ENCODE results near the gene BAG2. TPM values are rescaled to one million over a fixed set of nuclear protein-coding genes. Genes with fewer than 3 reads are reported as not detected.

Gene BAG2
- total and polyA plus RNA-seq, 2 of the 4 experiments (the other 2 are of a cell fraction): 8.1 to 10.0 TPM

- in situ Hi-C loops (cut with MboI; ENCODE audit: low sequenced_read_pairs): no loop called here
- no peak overlapping the region for H2BK20ac ChIP-seq (ENCODE audit: low read depth, low read length)
- dilution Hi-C loops (cut with HindIII; ENCODE audit: low sequenced_read_pairs, unreplicated experiment): no loop called here
- no CpG with 5 or more reads among the region's 1 CpG for WGBS, 2 experiments (ENCODE audit: extremely low coverage in 2 of 2, insufficient read length in 1 of 2)
- peaks cover 6% of the 10 kb centered on the region for H3K36me3 ChIP-seq (ENCODE audit: control insufficient read depth, insufficient read depth, low read length)
- H4K91ac ChIP-seq (ENCODE audit: insufficient read depth, low read depth, low read length): no peak overlapping the region
- BruUV-seq (replicated peaks): no TSS peak
- H3K4me2 ChIP-seq (ENCODE audit: low read depth, low read length): no peak overlapping the region
- TF ChIP-seq USF2 (IDR thresholded peaks at IDR 0.05; ENCODE audit: low read depth, low read length) (no peak), MXI1 (IDR thresholded peaks at IDR 0.05; ENCODE audit: borderline replicate concordance, low read depth, low read length) (no peak), CEBPB (IDR thresholded peaks at IDR 0.05; ENCODE audit: low read depth, low read length) (no peak), SMC3 (IDR thresholded peaks at IDR 0.05; ENCODE audit: low read depth, low read length) (no peak), CHD1 (IDR thresholded peaks at IDR 0.05; ENCODE audit: low read depth, low read length) (no peak), RFX5 (IDR thresholded peaks at IDR 0.05; ENCODE audit: low read depth, low read length) (no peak), POLR2A (IDR thresholded peaks at IDR 0.05; ENCODE audit: low read depth, low read length) (no peak), ELK1 (IDR thresholded peaks at IDR 0.05; ENCODE audit: borderline replicate concordance, low read depth, low read length) (no peak), FOS (IDR thresholded peaks at IDR 0.05; ENCODE audit: low read depth, low read length) (no peak), NFE2L2 (IDR thresholded peaks at IDR 0.05; ENCODE audit: low read depth, low read length) (no peak), CTCF (conservative IDR thresholded peaks at IDR 0.05; ENCODE audit: low read depth, low read length) (no peak), RCOR1 (IDR thresholded peaks at IDR 0.05; ENCODE audit: insufficient replicate concordance, low read length) (no peak), BHLHE40 (IDR thresholded peaks at IDR 0.05; ENCODE audit: low read depth, low read length) (no peak), MAFK (IDR thresholded peaks at IDR 0.05; ENCODE audit: low read depth, low read length) (no peak), RAD21 (IDR thresholded peaks at IDR 0.05; ENCODE audit: low read length) (no peak), MAZ (IDR thresholded peaks at IDR 0.05; ENCODE audit: borderline replicate concordance, low read depth, low read length) (no peak)
- no peak overlapping the region for H2BK120ac ChIP-seq (ENCODE audit: low read depth, low read length)
- no peak overlapping the region for H4K8ac ChIP-seq (ENCODE audit: low read depth in 2 of 2, low read length in 2 of 2)
- H3K27ac ChIP-seq (ENCODE audit: insufficient read depth, low read length): no peak overlapping the region
- H3K4me1 ChIP-seq (ENCODE audit: control insufficient read depth, insufficient read depth, low read length): no peaks in the 10 kb centered on the region
- ATAC-seq (ENCODE audit: low read depth) (peak; percentile 79), DNase-seq (peak; percentile 68)
- H3K27me3 ChIP-seq (ENCODE audit: control insufficient read depth, insufficient read depth, low read length): no peaks in the 10 kb centered on the region
- no peak overlapping the region for H2AK9ac ChIP-seq (replicated peaks; ENCODE audit: low read depth, low read length, poor library complexity)
- no peak overlapping the region for H3K4me3 ChIP-seq (ENCODE audit: insufficient read depth, low read depth, low read length)
- ChIA-PET POLR2A (ENCODE audit: unreplicated experiment) (no interaction called here), CTCF (interaction anchor here (0.6 kb wide), 1 partner anchor 36 kb away, joined by 3 read pairs; no protein-coding TSS in a partner anchor)
- no peak overlapping the region for H3K14ac ChIP-seq (replicated peaks; ENCODE audit: low read depth, low read length)
- H4K5ac ChIP-seq (ENCODE audit: low read depth, low read length): no peak overlapping the region
- no peak overlapping the region for H3K23ac ChIP-seq (ENCODE audit: low read depth, low read length)
- no peak overlapping the region for H3K4ac ChIP-seq (ENCODE audit: low read depth, low read length)
- H3K9ac ChIP-seq (ENCODE audit: low read depth, low read length): no peak overlapping the region
- no peaks in the 10 kb centered on the region for H3K9me1 ChIP-seq (ENCODE audit: insufficient read depth, low read length)
- no peaks in the 10 kb centered on the region for H3K9me3 ChIP-seq (ENCODE audit: control insufficient read depth, insufficient read depth, low read length)
- H4K20me1 ChIP-seq (ENCODE audit: insufficient read depth, low read length): no peaks in the 10 kb centered on the region
- H3K79me1 ChIP-seq (ENCODE audit: low read depth in 1 of 2, low read length in 2 of 2): peaks cover 3 to 11% of the 10 kb centered on the region in 2 experiments; a peak in 3 of 4 replicates
- H2BK15ac ChIP-seq (ENCODE audit: low read depth, low read length): no peak overlapping the region
- no peak overlapping the region for H3K18ac ChIP-seq (ENCODE audit: low read depth, low read length)
- H2AK5ac ChIP-seq (ENCODE audit: low read depth, low read length): no peak overlapping the region
- intact Hi-C loops (cut with micrococcal nuclease): no loop called here
- no peak overlapping the region for H3K56ac ChIP-seq (ENCODE audit: extremely low read depth, insufficient read depth, low read length)
- H2AFZ ChIP-seq (replicated peaks; ENCODE audit: low read length, poor library complexity): no peak overlapping the region
- H2BK5ac ChIP-seq (ENCODE audit: low read depth, low read length, poor library complexity, severe bottlenecking): no peak overlapping the region
Observed at GRCh38 chr6:57135885-57136284, 36.2 kb upstream of the BAG2 start.
